ENCODE data around the gene SHMT1.
A peak's percentile ranks its signal among the peaks of the same experiment; 100 is the strongest.
"Not testable (repeated sequence)": the region's sequence is repeated elsewhere in the genome, so short reads cannot be mapped to it uniquely, and the experiment has no call there.

The SHMT1 gene

DNA sequence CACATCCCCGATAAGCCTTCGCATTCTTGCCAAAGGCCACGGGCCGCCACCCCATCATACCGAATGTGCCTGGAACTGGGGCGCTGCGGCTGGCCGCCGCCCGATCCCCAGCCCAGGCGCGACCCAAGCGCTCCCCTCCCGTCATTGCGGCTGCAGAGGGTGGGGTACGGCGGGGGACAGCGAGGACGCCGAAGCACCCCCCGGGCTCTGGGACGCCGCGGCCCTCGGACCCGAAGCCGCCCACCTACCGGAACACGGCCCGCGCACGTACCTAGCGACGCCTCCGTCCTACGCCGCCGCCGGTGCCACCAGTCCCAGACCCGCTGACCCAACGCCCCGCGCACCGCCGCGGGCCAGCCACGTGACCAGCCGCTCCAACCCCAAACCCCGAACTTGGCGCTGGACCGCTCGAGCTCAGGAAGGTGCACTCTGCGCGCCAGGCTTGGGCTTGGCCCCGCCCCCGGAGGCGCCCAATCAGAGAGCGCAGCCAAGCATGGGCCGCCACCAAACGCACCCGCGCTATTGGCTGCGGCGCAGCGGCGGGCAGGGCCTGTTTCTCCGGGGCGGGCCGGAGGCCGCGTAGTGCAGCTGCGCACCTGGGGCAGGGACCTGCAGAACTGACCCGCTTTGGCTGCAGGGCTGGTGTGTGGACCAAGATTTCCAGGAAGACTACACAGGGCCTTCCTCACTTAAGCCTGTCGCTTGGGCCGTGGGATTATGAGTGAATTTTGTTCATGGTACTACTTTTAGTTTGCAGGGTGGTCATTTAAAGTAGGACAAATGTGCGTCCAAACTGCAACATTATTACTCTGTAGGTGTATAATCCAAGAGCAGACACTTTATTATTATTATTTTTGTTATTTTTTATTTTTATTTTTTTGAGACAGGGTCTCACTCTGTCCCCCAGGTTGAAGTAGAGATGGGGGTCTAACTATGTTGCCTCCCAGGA, at the start of gene SHMT1:
Gene SHMT1 (minus strand): TSS at position 450 of the 949 bp plus-strand sequence. CDS start 7,569 bp downstream, outside the sequence.
- peak within 1 kb of the TSS; percentile 66 to 80 for H3K4me3 ChIP-seq (replicated peaks in 1 of 2; ENCODE audit: low read depth in 2 of 2, low read length in 2 of 2)
- DNase-seq (ENCODE audit: low read depth in 2 of 2), result peak; percentile 85 to 90
- no peak for TF ChIP-seq CTCF (IDR thresholded peaks at IDR 0.05; ENCODE audit: low read depth, low read length)

- DNase-seq (ENCODE audit: low read depth in 2 of 2); H3K4me3 ChIP-seq (replicated peaks in 1 of 2; ENCODE audit: low read depth in 2 of 2, low read length in 2 of 2): not testable (repeated sequence)
Measured at GRCh38 chr17:18412001-18412538, 48.7 kb upstream of the SHMT1 start.

DNA sequence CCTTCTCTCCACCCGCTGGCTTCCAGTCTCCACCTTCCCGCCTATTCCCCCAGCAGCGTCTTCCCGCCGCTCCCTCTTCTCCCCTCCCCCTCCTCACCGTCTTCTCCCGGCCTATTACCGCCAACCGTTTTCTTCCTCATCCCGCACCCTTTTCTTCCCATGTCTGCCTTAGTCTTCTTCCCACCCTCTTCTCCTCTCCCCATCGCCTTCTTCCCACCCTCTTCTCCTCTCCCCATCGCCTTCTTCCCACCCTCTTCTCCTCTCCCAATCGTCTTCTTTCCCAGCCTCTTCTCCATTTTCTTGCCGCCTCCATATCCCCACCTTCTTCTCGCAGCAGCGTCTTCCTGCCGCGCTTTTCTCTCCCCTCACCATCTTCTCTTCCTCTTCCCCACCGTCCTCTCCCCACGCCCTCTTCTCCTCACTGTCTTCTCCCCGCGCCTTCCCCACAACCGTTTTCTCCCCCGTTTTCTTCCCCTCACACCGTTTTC, 48.1 kb upstream of the SHMT1 start:
- peak; percentile 26 to 65 for DNase-seq (ENCODE audit: low read depth in 2 of 2)
- H3K4me3 ChIP-seq (replicated peaks in 1 of 2; ENCODE audit: low read depth in 2 of 2, low read length in 2 of 2), result peak overlapping the region; percentile 47 to 54

GRCh38 chr17:18410736-18411135, 47.4 kb upstream of the SHMT1 start:
- peak in 1 of 2 donors; percentile 13 for DNase-seq (ENCODE audit: low read depth in 2 of 2)
- H3K4me3 ChIP-seq (replicated peaks in 1 of 2; ENCODE audit: low read depth in 2 of 2, low read length in 2 of 2), result peak overlapping the region in 1 of 2 donors; percentile 47

- H3K4me3 ChIP-seq (replicated peaks in 1 of 2; ENCODE audit: low read depth in 2 of 2, low read length in 2 of 2), result not testable (repeated sequence)
- peak in 1 of 2 donors; percentile 19 for DNase-seq (ENCODE audit: low read depth in 2 of 2)
Measured at GRCh38 chr17:18409321-18409720, 46.0 kb upstream of the SHMT1 start.

GRCh38 chr17:18408906-18409305, 45.6 kb upstream of the SHMT1 start:
- H3K4me3 ChIP-seq (replicated peaks in 1 of 2; ENCODE audit: low read depth in 2 of 2, low read length in 2 of 2); DNase-seq (ENCODE audit: low read depth in 2 of 2): not testable (repeated sequence)

DNA sequence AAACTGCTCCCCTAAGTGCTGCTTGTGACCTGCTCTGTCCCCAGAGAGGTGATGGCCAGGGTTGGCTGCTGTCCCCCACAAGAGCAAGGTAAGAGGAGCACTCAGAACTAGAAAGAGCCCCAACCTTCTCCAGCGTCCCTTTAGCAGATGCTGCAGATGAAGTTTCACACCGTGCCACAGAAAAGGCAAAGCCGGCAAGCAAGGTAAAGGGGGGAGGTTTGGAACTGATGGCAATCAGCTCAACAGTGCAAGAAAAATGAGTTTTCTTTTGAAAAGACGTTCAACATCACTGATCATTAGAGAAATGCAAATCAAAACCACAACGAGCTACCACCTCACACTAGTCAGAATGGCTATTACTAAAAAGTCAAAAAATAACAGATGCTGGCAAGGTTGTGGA, 40.3 kb upstream of the SHMT1 start:
- DNase-seq (ENCODE audit: low read depth in 2 of 2); H3K4me3 ChIP-seq (replicated peaks in 1 of 2; ENCODE audit: low read depth in 2 of 2, low read length in 2 of 2): not testable (repeated sequence)

- not testable (repeated sequence) for DNase-seq (ENCODE audit: low read depth in 2 of 2); H3K4me3 ChIP-seq (replicated peaks in 1 of 2; ENCODE audit: low read depth in 2 of 2, low read length in 2 of 2)
Measured at GRCh38 chr17:18403166-18403565, 39.8 kb upstream of the SHMT1 start.

GRCh38 chr17:18401872-18402590, 38.7 kb upstream of the SHMT1 start:
- H3K4me3 ChIP-seq (replicated peaks in 1 of 2; ENCODE audit: low read depth in 2 of 2, low read length in 2 of 2); DNase-seq (ENCODE audit: low read depth in 2 of 2): not testable (repeated sequence)

- DNase-seq (ENCODE audit: low read depth in 2 of 2); H3K4me3 ChIP-seq (replicated peaks in 1 of 2; ENCODE audit: low read depth in 2 of 2, low read length in 2 of 2): not testable (repeated sequence)
Measured at GRCh38 chr17:18388728-18389127, 25.4 kb upstream of the SHMT1 start.

DNA sequence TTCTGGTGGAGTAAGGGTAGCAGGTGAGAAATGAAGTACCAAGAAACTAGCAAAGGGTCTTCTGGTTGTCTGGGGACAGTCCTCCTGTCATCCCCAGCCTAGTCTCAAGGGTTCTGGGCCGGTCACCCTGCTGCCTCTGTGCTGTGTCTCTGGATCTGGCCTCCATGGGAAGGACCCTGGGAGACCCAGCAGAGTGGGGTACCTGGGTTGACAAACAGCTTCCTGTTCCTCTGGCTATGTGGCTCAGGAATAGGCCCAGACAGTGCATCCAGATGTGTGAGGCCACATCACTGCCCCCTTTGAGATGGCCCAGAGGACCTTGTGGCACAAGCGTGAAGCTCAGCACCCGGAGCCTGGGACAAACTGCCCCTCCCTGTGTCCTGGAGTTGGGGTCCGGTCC, 24.9 kb upstream of the SHMT1 start:
- DNase-seq (ENCODE audit: low read depth in 2 of 2); H3K4me3 ChIP-seq (replicated peaks in 1 of 2; ENCODE audit: low read depth in 2 of 2, low read length in 2 of 2): not testable (repeated sequence)

DNA sequence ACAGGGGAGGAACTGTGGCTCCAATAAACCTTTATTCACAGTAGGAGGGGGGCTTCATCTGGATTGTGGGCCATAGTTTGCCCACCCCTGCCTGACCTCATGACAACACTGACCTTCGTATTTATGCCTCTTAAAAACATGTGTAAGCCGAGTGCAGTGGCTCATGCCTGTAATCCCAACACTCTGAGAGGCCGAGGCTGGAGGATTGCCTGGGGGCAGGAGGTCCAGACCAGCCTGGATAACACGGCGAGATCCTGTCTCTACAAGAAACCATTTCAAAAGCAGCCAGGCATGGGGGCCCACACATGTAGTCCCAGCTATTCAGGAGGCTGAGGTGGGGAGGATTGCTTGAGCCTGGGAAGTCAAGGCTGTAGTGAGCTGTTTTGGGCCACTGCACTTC, 24.2 kb upstream of the SHMT1 start:
- H3K4me3 ChIP-seq (replicated peaks in 1 of 2; ENCODE audit: low read depth in 2 of 2, low read length in 2 of 2); DNase-seq (ENCODE audit: low read depth in 2 of 2): not testable (repeated sequence)

- H3K4me3 ChIP-seq (replicated peaks in 1 of 2; ENCODE audit: low read depth in 2 of 2, low read length in 2 of 2); DNase-seq (ENCODE audit: low read depth in 2 of 2): not testable (repeated sequence)
Measured at GRCh38 chr17:18384271-18384670, 20.9 kb upstream of the SHMT1 start.

GRCh38 chr17:18383079-18383481, 19.7 kb upstream of the SHMT1 start:
- not testable (repeated sequence) for H3K4me3 ChIP-seq (replicated peaks in 1 of 2; ENCODE audit: low read depth in 2 of 2, low read length in 2 of 2); DNase-seq (ENCODE audit: low read depth in 2 of 2)

All from cardiac fibroblast (primary cell).